GM21360 (cell line): Measurements from ENCODE around the gene NOXO1.

Experiments
- ATAC-seq: cut with Tn5 transposase; IDR thresholded peaks from one replicate; pipeline ENCODE4 v1.9.1; 2021; ENCODE audit warnings: mild to moderate bottlenecking, moderate library complexity; ENCODE audit not compliant: unreplicated experiment

The NOXO1 gene, protein sequence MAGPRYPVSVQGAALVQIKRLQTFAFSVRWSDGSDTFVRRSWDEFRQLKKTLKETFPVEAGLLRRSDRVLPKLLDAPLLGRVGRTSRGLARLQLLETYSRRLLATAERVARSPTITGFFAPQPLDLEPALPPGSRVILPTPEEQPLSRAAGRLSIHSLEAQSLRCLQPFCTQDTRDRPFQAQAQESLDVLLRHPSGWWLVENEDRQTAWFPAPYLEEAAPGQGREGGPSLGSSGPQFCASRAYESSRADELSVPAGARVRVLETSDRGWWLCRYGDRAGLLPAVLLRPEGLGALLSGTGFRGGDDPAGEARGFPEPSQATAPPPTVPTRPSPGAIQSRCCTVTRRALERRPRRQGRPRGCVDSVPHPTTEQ

DNA sequence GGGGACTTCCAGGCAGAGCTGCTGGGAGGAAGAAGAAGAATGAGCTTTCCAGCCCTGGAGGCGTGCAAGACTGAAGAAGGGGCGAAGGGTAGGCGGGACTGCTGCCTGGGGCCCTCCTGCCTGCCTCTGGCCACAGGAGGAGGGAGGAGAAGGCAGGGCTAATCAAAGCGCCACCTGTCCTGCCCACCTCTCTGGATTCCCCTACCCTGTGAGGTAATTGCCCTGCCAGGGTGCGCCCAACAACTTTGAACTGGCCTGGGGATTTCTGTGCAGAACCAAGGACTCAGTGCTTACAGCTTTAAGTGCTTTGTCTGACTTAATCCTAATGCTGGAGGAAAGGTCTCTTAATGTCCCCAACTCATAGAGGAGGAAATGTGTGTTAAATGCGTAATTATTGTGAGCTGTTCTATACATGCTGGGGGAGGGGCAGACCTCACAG, at the start of gene NOXO1:
Gene NOXO1, minus strand, starts transcription at position 72 of the 439 bp plus-strand sequence. CDS start 290 bp downstream, outside the sequence.
- no peak for ATAC-seq

DNA sequence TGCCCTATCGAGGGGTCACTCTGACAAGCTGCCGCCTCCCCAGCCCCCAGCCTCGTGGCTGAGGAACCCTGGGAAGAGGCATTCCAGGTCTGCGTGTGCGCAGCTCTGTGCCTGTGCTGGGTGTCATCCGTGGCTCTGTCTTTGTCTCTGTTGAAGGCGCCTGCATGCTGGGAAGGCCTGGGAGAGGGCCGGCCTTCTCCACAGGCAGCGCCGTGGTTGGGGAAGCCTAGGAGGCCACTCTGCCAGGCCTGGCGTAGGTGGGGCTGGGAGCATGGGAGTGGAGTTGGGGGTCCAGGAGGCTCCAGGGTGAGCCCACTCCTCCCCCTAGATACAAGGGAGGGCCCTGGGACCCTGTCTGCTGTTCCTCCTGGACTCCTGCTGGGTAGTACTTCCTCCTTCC, 48.8 kb upstream of the NOXO1 start:
- ATAC-seq = no peak

DNA sequence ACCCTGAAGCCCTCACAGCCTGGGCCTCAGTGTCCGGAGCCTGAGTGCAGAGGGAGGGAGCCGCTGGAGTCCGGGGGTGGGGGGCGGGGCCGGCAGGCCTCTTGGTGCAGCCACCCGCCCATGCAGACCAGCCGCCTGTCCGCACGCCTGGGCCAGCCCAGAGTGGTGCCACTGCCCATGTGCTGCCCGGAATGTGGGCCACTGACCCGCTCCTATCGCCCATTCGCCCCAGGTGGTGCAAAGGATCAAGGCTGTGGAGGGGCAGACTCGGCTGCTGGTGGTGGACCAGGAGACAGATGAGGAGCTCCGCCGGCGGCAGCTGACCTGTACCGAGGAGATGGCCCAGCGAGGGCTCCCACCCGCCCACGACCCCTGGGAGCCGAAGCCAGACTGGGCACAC, 48.1 kb upstream of the NOXO1 start:
- no peak for ATAC-seq

DNA sequence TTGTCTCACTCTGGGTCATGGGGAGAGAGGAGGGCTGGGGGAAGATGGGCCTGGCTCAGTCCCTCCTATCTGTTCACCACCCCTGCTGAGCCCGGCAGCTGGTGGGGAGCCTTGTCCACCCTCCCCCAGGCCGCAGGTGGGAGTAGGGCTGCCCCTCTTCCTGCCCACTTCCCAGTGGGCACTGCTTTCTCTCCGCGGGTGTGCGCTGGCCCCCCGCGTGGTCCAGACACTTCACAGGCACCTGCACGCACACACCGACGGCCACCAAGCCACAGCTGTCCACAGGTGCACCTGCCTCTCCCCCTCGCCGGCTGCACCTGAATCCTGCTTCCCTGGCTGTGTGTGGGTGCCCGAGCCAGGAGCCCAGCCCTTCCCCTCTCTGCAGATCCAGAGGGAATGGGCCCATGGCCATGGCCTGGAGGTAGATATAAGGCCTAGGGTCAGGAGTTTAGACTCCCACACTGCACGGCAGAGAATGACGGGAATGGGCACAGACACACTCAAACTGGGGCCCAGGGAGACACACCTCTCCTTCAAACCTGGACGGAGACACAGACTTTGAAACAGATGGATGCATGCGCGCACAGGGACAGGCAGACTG, 47.5 kb upstream of the NOXO1 start:
- no peak for ATAC-seq

DNA sequence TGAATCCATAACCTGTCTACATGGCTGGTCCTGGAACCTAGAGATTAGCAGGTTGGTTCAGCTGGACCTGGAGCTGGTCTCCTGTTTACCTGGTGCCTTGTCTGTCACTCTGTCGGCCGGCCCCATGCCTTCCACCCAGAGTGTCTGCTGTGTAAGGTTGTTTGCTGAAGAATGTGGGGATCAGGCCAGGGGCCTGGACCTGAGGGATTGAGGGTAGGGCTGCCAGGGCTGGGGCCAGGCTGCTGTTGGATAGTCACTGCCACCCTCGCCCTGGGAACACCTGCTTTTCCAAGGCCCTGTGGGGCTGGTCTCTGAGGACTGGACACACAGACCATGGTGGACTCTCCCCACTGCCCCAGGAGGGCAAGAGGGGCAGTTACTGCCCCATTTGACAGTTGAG, 46.9 kb upstream of the NOXO1 start:
- ATAC-seq = no peak

DNA sequence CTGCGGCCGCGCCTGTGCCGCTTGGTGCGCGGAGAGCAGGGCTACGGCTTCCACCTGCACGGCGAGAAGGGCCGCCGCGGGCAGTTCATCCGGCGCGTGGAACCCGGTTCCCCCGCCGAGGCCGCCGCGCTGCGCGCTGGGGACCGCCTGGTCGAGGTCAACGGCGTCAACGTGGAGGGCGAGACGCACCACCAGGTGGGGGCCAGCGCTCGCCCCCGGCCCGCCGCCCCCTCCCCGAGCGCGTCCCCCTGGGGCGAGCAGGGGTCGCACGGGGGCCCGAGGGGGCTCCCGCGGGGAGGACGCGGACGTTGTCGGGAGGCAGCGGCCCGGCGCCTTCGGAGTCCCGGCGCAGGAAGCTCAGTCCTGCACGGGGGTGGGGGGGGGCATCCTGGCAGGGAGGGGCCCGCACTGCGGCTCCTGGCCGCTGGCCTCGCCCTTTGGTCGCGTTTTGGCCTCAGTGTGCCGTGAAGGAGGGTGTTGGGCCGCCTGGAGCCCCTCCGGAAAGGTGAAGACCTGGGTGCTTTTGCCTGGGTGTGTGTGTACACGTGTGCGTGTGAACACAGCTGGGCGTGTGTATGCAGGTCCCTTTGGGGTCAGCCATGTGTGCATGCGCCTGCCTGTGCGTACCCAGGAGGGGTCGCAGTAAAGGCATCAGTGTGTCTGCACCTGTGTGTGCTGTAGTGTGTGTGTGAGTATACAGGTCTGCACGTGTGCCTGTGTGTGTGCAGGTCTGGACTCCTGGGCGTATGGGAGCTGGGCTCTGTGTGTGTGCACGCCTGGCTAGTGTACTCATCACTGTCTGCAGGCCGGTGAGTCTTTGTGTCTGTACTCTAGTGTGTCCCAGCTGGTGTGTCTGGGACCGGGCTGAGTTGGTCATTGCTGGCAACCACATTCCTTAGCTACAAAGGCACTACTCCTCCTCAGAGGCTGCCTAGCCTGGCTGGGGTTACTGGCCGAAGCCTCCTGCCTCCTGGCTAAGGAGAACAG, 46.0 kb upstream of the NOXO1 start:
- ATAC-seq = no peak

DNA sequence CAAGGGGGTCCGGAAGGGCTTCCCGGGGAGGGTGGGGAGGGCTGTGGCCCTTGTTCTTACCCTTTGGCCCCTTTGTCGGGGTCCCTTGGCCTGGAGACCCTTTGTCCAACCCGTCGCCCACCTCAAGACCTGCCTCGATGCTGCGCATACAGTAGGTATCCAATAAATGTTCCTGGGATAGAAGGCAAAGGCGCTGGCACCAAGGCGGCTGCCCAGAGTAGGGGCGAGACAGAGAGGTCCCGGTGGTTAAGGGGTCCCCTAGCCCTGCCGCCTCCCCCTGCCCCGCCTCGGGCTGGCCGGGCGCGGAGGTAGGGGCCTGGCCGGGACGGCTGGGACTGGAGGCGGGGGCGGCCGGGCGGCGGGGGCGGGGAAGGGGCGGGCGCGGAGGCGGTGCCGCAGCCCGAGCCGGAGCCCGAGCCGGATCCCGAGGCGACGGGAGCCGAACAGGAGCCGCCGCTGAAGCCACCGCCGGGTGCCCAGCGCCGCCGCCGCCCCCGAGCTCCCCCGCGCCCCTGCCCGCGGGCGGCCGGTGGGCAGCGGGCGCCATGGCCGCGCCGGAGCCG, 45.3 kb upstream of the NOXO1 start, which contains the start of gene NHERF2:
Gene NHERF2, plus strand, starts transcription at position 442 of the 563 bp plus-strand sequence. Its CDS starts 104 bp downstream, at position 546.
- ATAC-seq = no peak

DNA sequence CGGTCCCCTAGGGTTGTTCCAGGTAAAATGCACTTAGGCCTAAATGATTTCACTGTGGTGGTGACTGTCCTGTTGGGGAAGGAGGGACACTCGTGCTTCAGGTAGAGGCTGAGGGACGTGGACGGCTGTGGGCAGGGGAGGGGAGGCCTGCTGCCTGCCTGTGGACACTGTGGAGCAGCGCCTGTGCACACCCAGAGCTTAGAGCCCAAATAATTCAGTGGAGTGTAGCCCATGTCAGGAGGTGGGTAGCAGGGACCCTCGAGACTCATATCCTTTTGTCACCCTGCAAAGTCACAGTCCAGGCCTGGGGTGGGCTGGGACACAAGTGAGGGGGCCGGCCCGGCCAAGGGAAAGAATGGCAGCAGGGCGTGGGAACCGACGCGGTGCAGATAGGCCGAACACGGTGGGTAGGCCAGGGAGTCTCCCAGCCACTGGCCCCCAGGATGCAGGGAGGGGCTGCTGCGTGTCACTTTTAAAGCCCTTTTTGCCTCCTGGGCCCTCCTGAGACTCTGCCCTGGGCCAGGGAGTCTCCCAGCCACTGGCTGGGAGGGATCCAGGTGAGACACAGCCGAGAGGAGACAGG, 44.7 kb upstream of the NOXO1 start:
- ATAC-seq = no peak

DNA sequence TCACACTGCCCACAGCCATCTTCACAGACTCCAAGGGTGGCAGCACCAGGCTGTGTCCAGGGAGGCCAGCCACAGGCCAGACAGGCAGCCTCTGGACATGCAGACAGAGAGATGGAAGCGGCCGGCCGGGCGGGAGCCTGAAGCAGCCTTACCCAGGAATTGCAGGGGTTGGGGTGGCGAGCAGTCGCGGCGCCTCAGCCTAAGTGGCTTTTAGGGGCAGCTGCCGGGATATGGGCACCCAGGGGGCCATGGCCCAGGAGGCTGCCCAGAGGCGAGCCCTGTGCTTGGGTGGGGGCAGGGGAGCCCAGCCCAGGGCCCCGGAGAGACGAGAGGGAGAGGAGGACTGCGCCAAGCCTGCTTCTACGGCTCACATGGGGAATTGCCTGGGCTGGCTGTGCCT, 44.0 kb upstream of the NOXO1 start:
- no peak for ATAC-seq

DNA sequence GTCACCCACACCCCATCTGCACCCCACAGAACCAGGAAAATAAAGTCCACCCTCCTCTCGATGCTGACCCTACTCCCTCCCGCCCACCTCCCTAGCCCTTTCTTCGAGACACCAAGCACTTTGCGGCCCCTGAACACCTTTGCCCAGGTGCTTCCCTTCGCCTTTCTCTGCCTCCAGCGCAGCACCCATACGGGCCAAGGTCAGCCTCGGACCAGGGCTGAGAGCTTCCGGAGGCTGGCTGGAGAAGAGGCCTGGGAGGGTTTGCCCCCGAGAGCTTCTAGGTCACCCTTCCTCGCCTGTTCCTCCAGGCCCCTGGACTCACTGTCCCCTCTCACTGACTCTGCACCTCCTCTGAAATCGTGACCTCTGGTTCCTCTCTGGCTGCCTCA, 42.8 kb upstream of the NOXO1 start:
- ATAC-seq = no peak

DNA sequence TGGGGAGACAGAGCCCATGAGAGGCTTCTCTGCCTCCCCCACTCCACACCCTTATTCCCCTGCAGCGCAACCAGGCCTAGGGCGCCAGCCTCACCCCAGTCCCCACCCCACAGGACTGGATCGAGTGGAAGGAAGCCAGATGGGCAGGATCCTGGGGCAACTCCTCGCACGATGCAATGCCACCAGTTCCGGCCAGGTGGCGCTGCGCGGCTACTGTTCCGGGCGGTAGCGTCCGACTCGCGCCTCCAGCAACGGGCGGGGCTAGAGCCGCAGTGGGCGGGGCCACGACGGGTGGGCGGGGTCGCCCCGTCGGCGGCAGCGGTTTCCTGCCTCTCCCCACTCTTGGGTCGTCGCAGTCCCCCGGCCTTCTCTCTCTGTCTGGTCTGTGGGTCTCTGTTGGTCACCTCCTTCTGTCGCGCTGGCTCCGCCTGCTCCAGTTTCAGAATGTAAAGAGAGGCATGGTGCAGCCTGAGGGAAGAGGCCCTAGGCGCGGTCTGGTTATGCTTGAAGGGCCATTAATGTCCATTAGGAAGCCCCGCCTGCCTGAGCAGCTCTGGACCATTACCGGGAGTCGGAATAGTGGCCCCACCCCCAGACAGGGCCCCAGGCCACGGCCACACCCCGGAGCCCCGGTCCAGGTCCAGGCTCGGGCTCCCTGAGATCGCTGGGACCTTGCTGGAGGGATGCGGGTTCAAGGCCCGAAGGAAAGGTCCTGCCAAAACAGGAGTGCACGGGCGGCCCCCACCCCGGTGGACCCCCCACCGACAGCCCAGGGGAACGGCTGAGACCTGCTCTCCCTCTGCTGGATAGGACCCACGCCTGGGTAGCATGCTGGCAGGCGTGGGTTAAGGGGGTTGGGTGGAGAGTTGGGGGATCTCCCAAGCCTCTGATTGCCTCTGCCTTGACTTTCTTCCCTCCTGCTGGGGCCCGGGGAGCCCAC, 42.1 kb upstream of the NOXO1 start:
- ATAC-seq = peak; percentile 62

DNA sequence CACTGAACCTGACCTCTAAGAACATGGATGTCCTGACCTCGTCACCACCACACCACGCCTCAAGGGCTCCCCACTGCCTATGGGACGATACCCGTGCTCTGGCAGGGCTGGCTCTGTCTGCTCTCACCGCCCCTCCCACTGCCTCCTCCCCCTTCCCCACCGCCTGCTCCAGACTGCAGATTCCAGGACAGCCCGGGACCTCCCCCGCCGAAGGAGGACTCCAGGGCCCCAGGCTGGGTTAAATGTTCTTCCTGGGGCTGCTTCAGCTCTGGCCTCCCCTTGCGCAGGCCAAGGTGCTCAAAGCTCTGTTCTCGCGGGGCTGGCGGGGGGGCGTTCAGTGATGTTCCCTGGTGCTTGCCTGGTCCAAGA, 41.4 kb upstream of the NOXO1 start:
- peak; percentile 14 for ATAC-seq

DNA sequence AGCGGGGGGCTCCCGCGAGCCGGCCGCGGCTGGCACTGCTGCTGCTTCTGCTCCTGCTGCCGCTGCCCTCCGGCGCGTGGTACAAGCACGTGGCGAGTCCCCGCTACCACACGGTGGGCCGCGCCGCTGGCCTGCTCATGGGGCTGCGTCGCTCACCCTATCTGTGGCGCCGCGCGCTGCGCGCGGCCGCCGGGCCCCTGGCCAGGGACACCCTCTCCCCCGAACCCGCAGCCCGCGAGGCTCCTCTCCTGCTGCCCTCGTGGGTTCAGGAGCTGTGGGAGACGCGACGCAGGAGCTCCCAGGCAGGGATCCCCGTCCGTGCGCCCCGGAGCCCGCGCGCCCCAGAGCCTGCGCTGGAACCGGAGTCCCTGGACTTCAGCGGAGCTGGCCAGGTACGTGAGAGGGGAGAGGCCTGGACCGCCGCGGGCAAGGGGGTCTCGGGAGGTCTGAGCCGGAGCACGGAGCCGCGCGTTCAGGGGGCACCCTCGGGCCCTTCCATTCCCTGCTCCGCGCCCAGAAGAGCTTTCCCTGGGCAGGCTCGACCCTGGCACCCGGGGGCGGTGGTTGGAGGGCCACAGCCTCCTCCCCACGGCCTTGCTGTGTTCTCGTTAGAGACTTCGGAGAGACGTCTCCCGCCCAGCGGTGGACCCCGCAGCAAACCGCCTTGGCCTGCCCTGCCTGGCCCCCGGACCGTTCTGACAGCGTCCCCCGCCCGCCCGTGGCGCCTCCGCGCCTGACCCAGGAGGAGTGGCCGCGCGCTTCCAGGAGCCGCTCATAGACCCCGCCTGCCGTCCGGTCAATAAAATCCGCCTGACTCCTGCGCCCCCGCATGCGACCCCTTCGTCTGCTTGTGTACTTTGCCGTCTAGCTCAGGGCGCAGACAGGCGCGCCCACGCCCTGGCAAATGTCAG, 38.9 kb upstream of the NOXO1 start:
- ATAC-seq = no peak

DNA sequence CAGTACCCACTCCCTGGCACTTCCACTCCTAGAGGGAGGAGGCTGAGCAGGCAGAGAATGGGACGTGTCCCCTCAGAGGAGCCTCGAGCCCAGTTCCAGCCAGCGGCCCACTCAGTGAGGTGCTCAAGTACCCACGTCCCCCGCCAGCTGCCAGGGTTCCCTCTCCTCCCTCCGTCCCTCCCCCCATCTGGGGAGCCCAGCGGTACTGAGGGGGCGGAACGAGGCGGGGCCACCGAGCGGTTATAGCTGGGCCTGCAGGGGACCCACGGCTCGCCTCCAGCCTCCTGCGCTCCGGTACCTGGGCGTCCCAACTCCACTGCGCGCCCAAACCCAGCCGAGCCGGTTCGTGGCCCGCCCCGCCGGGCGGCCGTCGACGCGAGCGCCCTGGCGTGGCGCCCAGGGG, 38.2 kb upstream of the NOXO1 start, which contains the start of gene NPW:
Gene NPW, plus strand, starts transcription at position 268 of the 403 bp plus-strand sequence.
- no peak for ATAC-seq

DNA sequence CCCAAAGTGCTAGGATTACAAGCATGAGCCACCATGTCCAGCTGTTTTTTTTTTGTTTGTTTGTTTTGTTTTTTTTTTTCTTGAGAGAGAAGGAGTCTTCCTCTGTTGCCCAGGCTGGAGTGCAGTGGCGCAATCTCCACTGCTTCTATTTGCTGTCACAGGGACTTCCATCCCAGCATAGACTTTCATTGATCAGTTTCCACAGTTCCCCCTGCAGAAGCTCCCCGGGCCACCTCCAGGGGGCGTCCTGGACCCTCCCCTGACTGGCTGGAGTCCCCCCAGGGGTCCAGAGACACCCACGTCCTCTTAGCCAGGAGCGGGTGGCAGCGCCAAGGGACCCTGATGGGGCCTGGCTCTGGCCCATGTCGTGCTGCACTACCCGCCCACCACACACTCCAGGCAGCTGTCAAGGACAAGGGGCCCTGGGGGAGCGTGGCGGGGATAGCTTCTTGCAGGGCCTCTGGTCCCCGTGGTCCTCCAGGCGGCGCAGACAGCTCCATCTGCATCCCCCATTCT, 35.2 kb upstream of the NOXO1 start:
- no peak for ATAC-seq

DNA sequence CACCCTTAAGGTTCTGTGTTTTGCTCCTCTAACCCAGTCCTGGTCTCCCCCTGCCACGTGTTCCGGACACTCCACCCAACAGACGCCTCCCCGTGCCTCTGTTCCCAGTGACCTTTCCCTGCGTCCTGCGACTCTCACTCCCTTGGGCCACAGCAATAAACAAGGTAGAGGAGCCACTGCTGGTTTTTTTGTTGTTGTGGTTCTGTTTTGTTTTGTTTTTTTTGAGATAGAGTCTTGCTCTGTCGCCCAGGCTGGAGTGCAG, 34.6 kb upstream of the NOXO1 start:
- ATAC-seq = no peak

DNA sequence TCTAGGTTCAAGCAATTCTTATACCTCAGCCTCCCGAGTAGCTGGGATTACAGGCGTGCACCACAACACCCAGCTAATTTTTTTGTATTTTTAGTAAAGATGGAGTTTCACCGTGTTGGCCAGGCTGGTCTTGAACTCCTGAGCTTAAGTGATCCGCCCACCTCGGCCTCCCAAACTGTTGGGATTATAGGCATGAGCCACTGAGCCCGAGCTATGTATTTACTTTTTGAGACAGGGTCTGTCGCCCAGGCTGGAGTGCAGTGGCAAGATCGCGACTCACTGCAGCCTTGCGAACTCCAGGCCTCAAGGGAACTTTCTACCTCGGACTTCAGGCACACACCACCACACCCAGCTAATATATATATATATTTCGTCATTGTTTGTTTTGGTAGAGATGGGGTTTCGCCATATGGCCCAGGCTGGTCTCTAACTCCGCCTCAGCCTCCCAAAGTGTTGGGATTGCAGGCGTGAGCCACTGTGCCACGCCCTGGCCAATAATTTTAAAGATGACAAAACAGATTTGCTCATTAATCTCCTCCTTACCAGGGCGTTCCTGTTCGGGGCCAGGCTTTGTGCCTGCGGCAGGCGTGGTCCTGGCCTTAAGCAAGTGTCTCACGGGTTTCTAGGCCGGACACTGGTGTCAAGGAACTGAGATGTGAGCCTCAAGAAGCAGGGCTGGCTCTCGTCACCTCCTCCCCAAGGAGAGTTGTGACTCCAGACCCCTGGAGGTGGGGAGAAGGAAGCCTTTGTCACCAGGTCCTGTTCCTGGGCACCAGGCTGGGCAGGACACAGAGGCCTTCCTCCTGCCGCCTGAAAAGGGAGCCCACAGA, 34.1 kb upstream of the NOXO1 start:
- ATAC-seq = no peak

DNA sequence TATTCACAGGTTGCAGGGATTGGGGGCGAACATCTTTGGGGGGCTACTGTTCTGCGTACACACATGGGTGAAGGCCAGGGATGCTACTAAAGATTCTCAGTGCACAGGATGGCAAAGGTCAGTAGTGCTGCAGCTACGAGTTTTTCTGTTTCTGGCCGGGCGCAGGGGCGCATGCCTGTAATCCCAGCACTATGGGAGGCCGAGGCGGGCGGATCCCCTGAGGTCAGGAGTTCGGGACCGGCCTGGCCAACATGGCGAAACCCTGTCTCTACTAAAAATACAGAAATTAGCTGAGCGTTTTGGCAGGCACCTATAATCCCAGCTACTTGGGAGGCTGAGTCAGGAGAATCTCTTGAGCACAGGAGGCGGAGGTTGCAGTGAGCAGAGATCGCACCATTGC, 32.3 kb upstream of the NOXO1 start:
- no peak for ATAC-seq
